Endothelial cell of umbilical vein (primary cell): ENCODE results near the gene CDC42BPB. TPM values are rescaled to one million over a fixed set of nuclear protein-coding genes. Genes with fewer than 3 reads are reported as not detected.

Source experiments
- BruUV-seq: library from RNA; stranded (reverse); fragments of 400-500 nt; replicated peaks from 2 replicates; lab custom pipeline; 2021; lab: Mats Ljungman, UMichigan
- CTCF ChIA-PET: fragments of 300-600, 350-600 bp; sonication (Branson Sonifier 250); formaldehyde crosslinking; loops from one replicate; lab custom pipeline; 2021; ENCODE audit warnings: antibody characterized with exemption, inconsistent platforms; lab: Charles Lee
- POLR2A ChIA-PET: fragments of 300-600, 350-600 bp; sonication (Branson Sonifier 250); formaldehyde crosslinking; loops from one replicate; lab custom pipeline; 2021; ENCODE audit warnings: antibody characterized with exemption, inconsistent platforms; lab: Charles Lee
- DNase-seq: peaks from one replicate; pipeline ENCODE4 v3.0.0-alpha.2; 2011; ENCODE audit warnings: low read depth, low spot score
- FAIRE-seq: peaks from 2 replicates; lab custom pipeline; 2011; peaks lifted over from hg19 to GRCh38; lab: Jason Lieb, UNC
- H2AFZ ChIP-seq: 2 replicates; pipeline ENCODE4 v1.6.0; 2012; ENCODE audit warnings: low read depth, low read length, control low read depth, inconsistent platforms
- H3K27ac ChIP-seq: 2 replicates; pipeline ENCODE4 v1.5.1; 2011; ENCODE audit warnings: low read depth, mild to moderate bottlenecking, control low read depth, low read length, moderate library complexity; ENCODE audit not compliant: insufficient read depth
- H3K27me3 ChIP-seq, 2 experiments: 2 replicates each; pipeline versions ENCODE4 v1.6.0 to v1.6.1; 2011; ENCODE audit warnings: low read length in 2 of 2, mixed read lengths in 1 of 2; ENCODE audit not compliant: control insufficient read depth in 2 of 2, insufficient read depth in 2 of 2
- H3K36me3 ChIP-seq, 2 experiments: 2 replicates in 1 of 2; 3 replicates in 1 of 2; pipeline ENCODE4 v1.5.1; 2011; ENCODE audit warnings: low read length in 2 of 2, mild to moderate bottlenecking in 1 of 2, moderate library complexity in 1 of 2; ENCODE audit not compliant: control insufficient read depth in 2 of 2, insufficient read depth in 2 of 2; ENCODE audit errors: extremely low read depth in 1 of 2
- H3K4me1 ChIP-seq: 3 replicates; pipeline ENCODE4 v1.5.1; 2011; ENCODE audit warnings: mild to moderate bottlenecking, low read length; ENCODE audit not compliant: control insufficient read depth, insufficient read depth; ENCODE audit errors: extremely low read depth
- H3K4me2 ChIP-seq: 2 replicates; pipeline ENCODE4 v1.6.1; 2011; ENCODE audit warnings: low read length, control low read depth, mixed read lengths; ENCODE audit not compliant: insufficient read depth
- H3K4me3 ChIP-seq, 3 experiments: fragments of 200-600 bp in 1 of 3; sonication (generic), shearing (Covaris generic) in 1 of 3; replicated peaks in 1 of 3; 2 replicates each; pipeline ENCODE4 v1.5.1; 2011 to 2016; ENCODE audit warnings: control low read depth in 3 of 3, low read length in 3 of 3, mild to moderate bottlenecking in 2 of 3, inconsistent platforms in 1 of 3, low read depth in 1 of 3, moderate library complexity in 1 of 3; ENCODE audit not compliant: insufficient read depth in 1 of 3
- H3K79me2 ChIP-seq: 2 replicates; pipeline ENCODE4 v1.6.0; 2012; ENCODE audit warnings: low read length, inconsistent platforms; ENCODE audit not compliant: control insufficient read depth, insufficient read depth
- H3K9ac ChIP-seq: replicated peaks from 2 replicates; pipeline ENCODE3; 2011; ENCODE audit warnings: low read length, control low read depth; ENCODE audit not compliant: insufficient read depth; ENCODE audit errors: extremely low read depth
- H3K9me1 ChIP-seq: replicated peaks from 3 replicates; pipeline ENCODE4 v1.6.0; 2011; ENCODE audit warnings: mild to moderate bottlenecking, low read length; ENCODE audit not compliant: control insufficient read depth, insufficient read depth; ENCODE audit errors: extremely low read depth
- H3K9me3 ChIP-seq: replicated peaks from 2 replicates; pipeline ENCODE4 v1.5.1; 2012; ENCODE audit warnings: low read length, inconsistent platforms; ENCODE audit not compliant: control insufficient read depth, insufficient read depth
- H4K20me1 ChIP-seq: replicated peaks from 2 replicates; pipeline ENCODE3; 2011; ENCODE audit warnings: mild to moderate bottlenecking, low read length; ENCODE audit not compliant: control insufficient read depth, insufficient read depth; ENCODE audit errors: extremely low read depth
- CTCF ChIP-seq, 2 donors: IDR thresholded peaks; 1 replicate in 1 of 2; 2 replicates in 1 of 2; pipeline ENCODE4 v1.5.1; 2011; ENCODE audit warnings: low read length in 2 of 2, mild to moderate bottlenecking in 2 of 2, moderate library complexity in 2 of 2, control low read depth in 1 of 2, inconsistent platforms in 1 of 2, low read depth in 1 of 2; ENCODE audit not compliant: insufficient read depth in 1 of 2; ENCODE audit errors: extremely low read depth in 1 of 2
- EZH2 ChIP-seq: IDR thresholded peaks from 2 replicates; pipeline ENCODE4 v1.6.1; 2012; ENCODE audit warnings: borderline replicate concordance, low read depth, mild to moderate bottlenecking, moderate library complexity, low read length, inconsistent platforms; ENCODE audit not compliant: severe bottlenecking
- FOS ChIP-seq: IDR thresholded peaks from 2 replicates; pipeline ENCODE4 v1.6.1; 2011; ENCODE audit warnings: mild to moderate bottlenecking, low read length, moderate library complexity, borderline replicate concordance; ENCODE audit not compliant: insufficient read depth
- GATA2 ChIP-seq: IDR thresholded peaks from 2 replicates; pipeline ENCODE4 v1.7.0; 2011; ENCODE audit warnings: low read depth, mild to moderate bottlenecking, moderate library complexity, mixed read lengths, low read length; ENCODE audit not compliant: insufficient read length, insufficient read depth
- JUN ChIP-seq: IDR thresholded peaks from 2 replicates; pipeline ENCODE4 v1.6.1; 2011; ENCODE audit warnings: borderline replicate concordance, low read depth; ENCODE audit not compliant: insufficient read length, insufficient read depth
- MYC ChIP-seq: IDR thresholded peaks from one replicate; pipeline ENCODE4 v1.6.1; 2011; ENCODE audit warnings: mild to moderate bottlenecking, low read depth, low read length
- POLR2A ChIP-seq: IDR thresholded peaks from 2 replicates; pipeline ENCODE4 v1.6.1; 2012; ENCODE audit warnings: low read depth, mild to moderate bottlenecking, control low read depth, low read length
- POLR2AphosphoS5 ChIP-seq: IDR thresholded peaks from 2 replicates; pipeline ENCODE4 v1.6.1; 2012; ENCODE audit warnings: low read depth, mild to moderate bottlenecking, control low read depth, low read length, moderate library complexity; ENCODE audit not compliant: insufficient read depth
- dilution Hi-C: fragments of 300-500 bp; cut with MboI; formaldehyde crosslinking; loops from one replicate; pipeline ENCODE4 v1.15.0; 2019; ENCODE audit warnings: low sequenced_read_pairs; ENCODE audit not compliant: extremely low pct_ligation_motif_present
- intact Hi-C: fragments of 100-400 bp; cut with micrococcal nuclease; formaldehyde crosslinking; loops from one replicate; pipeline ENCODE4 v1.10.0; 2022
- polyA plus RNA-seq, 4 experiments: library from polyadenylated mRNA; depleted of rRNA in 3 of 4; stranded (reverse) in 3 of 4; unstranded in 1 of 4; fragments of >200 nt; gene quantifications; 2 replicates each; pipeline versions ENCODE4 v1.2.1 to v1.2.3, GENCODE V29; 2011 to 2012; ENCODE audit warnings: missing spikeins in 1 of 4
- total RNA-seq: library from RNA; stranded (reverse); gene quantifications from 2 replicates; pipeline ENCODE4 v1.2.3, GENCODE V29; 2021
- TF ChIP-seq, protein P1 (sequence below): IDR thresholded peaks from 2 replicates; pipeline ENCODE4 v1.6.1; 2011; ENCODE audit not compliant: insufficient read depth, insufficient read length

CDC42BPB gene
- total and polyA plus RNA-seq, 2 donors (not counting 3 experiments of a cell fraction or from before 2014, with no cell fraction given), result 82.6 to 131 TPM

DNA sequence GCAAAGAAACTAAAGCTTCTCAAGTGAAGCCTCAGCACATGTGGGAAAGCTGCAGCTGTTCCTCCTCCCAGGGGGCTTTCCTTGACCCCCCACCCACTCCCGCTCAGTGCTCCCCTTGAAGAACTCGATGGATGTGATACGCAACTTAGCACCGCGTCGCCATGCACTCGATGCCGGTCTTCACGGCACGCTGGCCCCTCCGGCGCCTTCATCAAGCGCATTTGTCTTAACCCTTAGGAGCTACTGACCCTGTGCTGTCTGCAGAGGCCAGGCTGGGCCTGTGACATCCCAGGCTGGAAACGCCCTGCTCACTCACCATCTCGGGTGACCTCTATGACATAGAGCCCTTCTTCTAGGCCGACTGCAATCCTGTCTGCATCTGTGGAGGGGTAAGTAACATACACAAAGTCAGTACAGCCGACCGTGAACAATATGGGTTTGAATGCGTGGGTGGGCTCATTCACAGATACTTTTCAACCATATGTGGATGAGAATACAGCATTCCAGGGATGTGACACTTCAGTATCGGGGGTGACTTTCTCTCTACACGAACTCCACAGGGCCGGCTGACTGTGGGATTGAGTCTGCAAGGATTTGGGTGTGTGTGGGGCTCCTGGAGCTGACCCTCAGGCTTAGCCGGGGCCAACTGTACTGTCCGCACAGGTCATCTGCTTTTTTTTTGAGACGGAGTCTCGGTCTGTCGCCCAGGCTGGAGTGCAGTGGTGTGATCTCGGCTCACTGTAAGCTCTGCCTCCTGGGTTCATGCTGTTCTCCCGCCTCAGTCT lies 111.8 kb downstream of the CDC42BPB start:
- Histone ChIP-seq H3K4me2 (no peak overlapping the region), H4K20me1 (no peaks in the 10 kb centered on the region), H3K79me2 (no peaks in the 10 kb centered on the region), H3K36me3 (peaks cover 22 to 82% of the 10 kb centered on the region in 2 experiments), H3K9ac (no peak overlapping the region), H3K27ac (no peak overlapping the region), H3K9me1 (no peaks in the 10 kb centered on the region), H3K4me1 (no peaks in the 10 kb centered on the region), H3K9me3 (no peaks in the 10 kb centered on the region), H3K4me3 (no peak overlapping the region), H3K27me3 (no peaks in the 10 kb centered on the region), H2AFZ (no peak overlapping the region)
- ChIA-PET POLR2A (no interaction called here), CTCF (no interaction called here)
- no TSS peak for BruUV-seq
- dilution Hi-C loops (no loop called here), intact Hi-C loops (no loop called here)
- DNase-seq (no peak), FAIRE-seq (no peak)
- TF ChIP-seq JUN (no peak), EZH2 (no peak), MYC (no peak)

DNA sequence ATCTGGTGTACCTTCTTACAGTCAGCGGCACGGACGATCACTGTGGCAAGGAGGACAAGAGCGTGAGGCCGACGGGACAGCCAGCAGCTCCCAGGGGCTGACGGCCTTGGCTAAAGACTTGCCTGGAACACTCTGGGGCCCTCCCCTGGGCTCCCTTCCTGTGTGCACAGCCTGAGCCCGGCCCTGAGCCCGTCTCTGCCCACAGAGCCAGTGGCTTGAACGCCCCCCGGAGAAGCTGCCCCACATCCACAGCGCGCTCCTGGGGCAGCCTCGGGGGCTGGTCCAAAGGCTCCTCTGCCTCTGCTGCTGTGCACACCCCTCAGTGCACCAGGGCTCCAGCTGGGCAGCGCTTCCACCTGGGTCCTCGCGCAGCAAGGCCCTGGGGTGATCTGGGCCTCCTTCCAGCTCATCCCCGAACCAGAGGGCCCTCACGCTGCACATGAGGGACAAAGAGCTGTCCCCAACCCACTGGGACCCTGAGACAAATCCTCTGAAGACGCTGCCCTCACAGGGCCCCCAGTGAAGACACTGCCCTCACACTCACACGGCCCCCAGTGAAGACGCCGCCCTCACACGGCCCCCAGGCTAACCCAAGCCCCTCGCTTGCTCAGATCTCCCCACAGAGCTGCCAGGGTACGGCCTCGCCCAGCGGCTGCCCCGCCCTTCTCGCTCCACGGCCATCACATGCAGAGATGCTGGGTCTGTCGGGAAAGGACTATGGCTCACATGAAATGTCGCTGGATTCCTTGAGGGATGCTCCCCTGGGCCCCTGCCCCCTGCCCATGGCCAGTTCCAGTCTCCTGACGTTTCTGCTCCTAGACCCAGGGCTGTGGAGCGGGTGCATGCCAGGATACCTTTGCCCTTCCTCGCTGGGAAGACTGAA lies 112.7 kb downstream of the CDC42BPB start:
- no peak overlapping the region for H3K4me3 ChIP-seq
- TF ChIP-seq GATA2 (no peak), CTCF (IDR thresholded peaks at IDR 0.05; ENCODE audit: extremely low read depth in 1 of 2, insufficient read depth in 1 of 2, low read depth in 1 of 2, low read length in 2 of 2) (no peak), POLR2A (no peak), MYC (no peak), EZH2 (no peak), POLR2AphosphoS5 (no peak), FOS (no peak), JUN (no peak)
- TF ChIP-seq, protein P1, sequence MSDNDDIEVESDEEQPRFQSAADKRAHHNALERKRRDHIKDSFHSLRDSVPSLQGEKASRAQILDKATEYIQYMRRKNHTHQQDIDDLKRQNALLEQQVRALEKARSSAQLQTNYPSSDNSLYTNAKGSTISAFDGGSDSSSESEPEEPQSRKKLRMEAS, result no peak
- no TSS peak for BruUV-seq
- H3K27ac ChIP-seq, result no peak overlapping the region
- ChIA-PET CTCF (interaction anchor here (0.8 kb wide), 1 partner anchor 250 kb away, joined by 3 read pairs; no protein-coding TSS in a partner anchor), POLR2A (no interaction called here)
- DNase-seq, result no peak
- H3K79me2 ChIP-seq, result no peaks in the 10 kb centered on the region
- H4K20me1 ChIP-seq, result no peaks in the 10 kb centered on the region
- dilution Hi-C loops (no loop called here), intact Hi-C loops (no loop called here)
- no peak overlapping the region for H2AFZ ChIP-seq
- H3K4me2 ChIP-seq, result no peak overlapping the region
- peaks cover 25 to 81% of the 10 kb centered on the region in 2 experiments for H3K36me3 ChIP-seq
- no peak overlapping the region for H3K9ac ChIP-seq
- H3K4me1 ChIP-seq, result no peaks in the 10 kb centered on the region
- no peaks in the 10 kb centered on the region for H3K9me3 ChIP-seq
- no peaks in the 10 kb centered on the region for H3K9me1 ChIP-seq
- H3K27me3 ChIP-seq, result no peaks in the 10 kb centered on the region
- no peak for FAIRE-seq
